Dedifferentiated amniotic fluid mesenchymal stem cell (primary cell): ENCODE data around the gene WDR43.
"Not testable (repeated sequence)": the region's sequence is repeated elsewhere in the genome, so short reads cannot be mapped to it uniquely, and the experiment has no call there.

Source experiments
- DNase-seq: peaks from one replicate; pipeline ENCODE4 v3.0.0-alpha.2; 2016; ENCODE audit errors: extremely low spot score

The WDR43 gene

DNA sequence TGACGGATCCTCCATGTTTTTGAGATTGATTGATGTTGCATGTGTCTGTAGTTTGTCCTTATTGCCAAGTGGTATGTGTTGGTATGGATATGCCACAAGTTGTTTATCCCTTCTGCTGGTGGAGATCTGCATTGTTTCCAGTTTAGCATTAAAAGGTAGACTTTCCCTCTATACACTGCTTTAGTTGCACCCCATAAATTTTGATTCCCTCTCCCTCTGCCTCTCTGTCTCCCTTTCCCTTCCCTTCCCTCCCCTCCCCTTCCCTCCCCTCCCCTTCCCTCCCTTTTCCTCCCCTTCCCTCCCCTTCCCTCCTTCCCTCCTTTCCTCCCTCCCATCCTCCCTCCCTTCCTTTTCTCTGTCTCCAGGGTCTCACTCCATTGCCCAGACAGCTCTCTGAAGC, 68.0 kb downstream of the WDR43 start:
- DNase-seq = no peak

DNA sequence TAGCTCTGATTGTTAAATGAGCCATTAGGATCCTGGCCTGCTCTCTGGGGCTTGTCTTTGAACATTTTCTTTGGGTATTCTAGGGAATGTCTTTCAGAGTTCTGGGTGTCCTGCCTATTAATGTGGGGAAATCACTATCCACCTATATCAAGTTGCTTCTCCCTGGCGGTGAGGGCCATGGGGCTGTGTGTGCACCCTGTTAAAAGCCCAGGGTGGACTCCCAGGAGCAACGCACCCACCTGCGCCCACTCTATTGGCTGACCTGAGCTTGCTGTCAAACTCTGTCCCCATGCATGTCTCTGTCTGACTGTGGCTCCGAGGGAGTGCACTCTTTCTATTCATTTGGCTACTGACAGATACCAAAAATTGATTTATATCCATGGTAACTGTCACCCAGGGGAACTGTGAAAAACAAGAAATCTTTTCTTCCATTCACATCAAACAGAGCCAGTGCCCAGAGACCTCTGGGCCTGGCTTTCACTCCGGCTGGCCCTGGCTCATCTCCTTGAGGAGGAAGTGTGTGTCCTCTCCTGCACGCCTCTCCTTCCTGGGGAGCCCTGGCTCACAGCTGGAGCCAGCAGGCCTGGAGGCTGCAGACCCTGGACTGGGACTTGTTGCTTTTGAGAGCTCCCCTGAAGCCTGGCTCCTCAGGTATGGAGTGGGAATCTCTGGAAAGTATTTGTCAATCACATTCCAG, 76.1 kb downstream of the WDR43 start:
- no peak for DNase-seq

DNA sequence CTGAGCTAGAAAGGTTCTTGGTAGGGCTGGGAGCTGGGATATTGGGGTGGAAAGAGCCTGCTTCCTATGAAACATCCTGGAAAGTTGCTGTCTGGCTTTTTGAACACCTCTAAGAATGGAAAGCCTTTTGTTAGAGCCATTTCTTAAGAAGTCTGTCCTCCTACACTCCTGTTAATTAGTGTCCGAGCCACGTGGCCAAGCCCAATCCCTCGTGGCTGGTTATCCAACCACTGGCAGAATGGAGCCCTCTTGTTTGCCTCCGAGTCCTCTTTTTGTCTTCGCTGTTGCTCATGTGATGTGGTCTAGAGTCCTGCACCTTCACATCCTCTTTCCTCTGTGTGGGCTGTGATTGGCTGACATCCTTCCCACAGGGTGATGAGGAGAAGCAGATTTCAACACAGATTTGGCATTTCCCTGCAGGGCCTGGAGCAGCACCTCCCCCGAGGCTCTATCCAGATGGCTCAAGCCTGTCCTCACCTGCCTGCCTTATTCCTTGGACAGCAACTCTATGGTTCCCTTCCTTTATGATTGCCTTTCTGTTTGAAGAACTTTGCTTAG, 78.4 kb downstream of the WDR43 start:
- DNase-seq = no peak

DNA sequence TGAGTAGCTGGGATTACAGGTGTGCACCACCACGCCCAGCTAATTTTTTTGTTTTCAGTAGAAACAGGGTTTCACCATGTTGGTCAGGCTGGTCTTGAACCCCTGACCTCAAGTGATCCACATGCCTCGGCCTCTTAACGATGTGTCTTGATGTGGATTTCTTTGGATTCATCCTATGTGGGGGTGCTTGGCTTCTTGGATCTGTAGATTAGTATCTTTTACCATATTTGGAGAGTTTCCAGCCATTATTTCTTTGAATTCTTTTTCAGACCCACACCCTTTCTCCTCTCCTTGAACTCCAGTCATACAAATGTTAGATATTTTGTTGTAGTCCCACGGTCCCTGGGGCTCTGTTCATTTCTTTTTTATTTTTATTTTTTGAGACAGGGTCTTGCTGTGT, 79.8 kb downstream of the WDR43 start:
- no peak for DNase-seq

DNA sequence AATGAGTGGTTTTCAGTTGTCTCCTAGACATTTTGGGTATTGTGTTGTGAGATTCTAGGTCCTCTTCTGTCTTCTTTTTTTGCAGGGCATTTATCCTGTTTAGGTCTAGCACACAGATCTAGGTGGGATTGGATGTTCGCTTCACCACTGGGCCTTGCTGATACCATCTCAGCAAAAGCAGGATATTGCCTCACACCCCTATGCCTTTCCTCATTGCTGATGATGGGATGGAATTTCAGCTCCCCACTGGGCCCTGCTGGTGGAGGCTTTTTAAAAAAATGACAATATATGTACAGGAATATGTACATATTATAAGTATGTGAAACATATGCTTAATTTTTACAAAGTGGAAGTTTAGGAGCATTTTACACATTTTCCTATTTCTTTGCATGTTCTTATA, 81.2 kb downstream of the WDR43 start:
- no peak for DNase-seq

DNA sequence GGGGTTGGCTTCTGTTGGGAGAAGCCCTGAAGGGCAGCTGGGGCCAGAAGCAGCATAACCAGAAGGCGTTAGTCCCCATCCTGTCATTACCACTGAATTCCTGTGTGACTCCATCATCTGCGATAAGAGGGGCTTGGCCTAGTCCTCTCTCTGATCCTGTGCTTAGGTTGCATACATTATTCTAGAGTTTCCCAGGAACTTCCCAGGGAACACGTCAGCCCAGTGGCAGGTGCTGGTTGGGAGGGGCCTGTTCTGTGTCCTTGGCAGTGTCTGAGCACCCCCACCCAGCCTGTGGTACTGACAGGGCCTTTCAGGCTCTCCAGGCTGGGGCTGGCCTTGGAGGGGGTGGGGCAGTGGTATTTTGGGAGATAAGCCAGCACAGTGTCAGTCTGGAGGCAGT, 82.1 kb downstream of the WDR43 start:
- DNase-seq = no peak

DNA sequence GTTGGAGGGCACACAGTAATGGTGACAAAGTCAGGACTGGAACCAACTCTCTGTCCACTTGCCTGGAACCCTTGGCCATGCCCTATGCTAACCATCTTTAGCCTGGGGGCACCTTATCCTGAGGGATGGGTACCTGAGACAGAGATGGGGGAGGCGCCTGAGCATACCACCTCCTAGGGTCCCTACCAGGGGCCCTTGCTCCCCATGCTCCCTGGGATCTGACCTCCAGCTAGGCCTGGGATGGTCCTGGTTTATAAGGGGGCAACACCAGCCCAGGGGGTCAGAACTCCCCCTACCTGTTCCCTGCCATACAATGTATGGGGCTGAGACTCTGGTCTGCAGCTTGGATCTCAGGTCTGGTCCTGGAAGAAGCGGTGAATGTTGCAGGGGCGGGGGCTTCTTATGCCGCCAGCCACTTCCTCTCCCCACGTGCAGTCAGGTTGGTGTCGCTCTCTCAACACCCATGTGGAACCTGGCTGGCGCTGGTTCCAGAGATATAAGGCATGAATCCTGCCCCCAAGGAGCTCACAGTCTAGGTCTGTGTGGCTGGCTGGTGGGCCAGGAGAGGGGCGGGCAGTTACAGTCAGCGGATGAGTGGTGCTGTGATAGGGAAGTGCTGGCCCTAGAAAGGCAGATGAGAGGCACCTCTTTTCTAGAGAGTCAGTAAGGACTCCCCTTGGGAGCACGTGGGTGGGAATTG, 82.9 kb downstream of the WDR43 start:
- no peak for DNase-seq

DNA sequence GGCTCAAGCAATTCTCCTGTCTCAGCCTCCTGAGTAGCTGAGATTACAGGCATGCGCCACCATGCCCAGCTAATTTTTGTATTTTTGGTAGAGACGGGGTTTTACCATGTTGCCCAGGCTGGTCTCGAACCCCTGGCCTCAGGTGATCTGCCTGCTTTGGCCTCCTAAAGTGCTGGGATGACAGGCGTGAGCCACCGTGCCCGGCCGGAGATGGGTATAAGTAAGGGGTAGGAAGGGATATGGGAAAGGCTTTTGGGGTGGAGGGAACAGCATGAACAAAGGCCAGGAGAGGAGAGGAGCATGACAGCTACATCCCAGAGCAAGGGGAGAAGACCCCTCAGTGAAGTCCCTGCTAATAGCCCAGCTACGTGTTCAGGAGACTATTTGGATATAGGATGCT, 83.5 kb downstream of the WDR43 start:
- DNase-seq = not testable (repeated sequence)

DNA sequence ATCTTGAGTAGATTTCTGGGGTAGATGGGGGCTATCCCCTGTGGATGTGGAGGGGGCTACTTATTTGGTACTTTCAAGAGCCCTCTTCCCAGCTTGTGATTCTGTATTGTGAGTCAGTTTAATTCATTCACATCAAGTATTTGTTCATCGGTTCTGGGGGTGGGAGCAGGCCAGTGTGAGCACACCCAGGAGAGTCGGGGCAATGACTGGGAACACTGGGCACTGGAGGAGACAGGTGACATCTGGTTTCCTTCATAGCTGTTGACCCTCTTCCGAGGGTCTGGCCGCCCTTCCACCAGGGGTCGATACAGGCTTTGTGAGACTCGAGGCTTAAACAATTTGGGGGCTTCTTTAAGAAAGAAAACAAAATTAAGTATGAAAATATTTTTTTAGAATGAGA, 84.1 kb downstream of the WDR43 start:
- DNase-seq = no peak

DNA sequence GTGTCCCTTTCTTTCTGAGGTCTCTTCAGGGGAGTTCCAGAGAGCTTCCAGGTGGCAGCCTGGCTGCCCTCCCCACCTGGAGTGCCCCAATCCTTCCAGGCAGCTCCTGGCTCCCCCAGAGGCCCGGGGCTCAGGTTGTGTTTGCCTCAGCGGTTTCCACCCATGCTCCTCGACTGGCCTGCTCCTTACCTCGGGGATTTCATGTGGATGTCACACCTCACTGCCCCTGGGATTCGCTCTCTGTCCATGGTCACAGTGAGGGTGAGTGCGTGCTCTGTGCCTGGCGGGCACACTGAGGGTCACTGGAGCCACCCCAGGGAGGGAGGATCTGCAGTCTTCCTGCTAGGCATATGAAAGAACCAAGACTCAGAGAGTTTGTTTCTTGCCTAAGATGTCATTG, 84.6 kb downstream of the WDR43 start:
- no peak for DNase-seq

DNA sequence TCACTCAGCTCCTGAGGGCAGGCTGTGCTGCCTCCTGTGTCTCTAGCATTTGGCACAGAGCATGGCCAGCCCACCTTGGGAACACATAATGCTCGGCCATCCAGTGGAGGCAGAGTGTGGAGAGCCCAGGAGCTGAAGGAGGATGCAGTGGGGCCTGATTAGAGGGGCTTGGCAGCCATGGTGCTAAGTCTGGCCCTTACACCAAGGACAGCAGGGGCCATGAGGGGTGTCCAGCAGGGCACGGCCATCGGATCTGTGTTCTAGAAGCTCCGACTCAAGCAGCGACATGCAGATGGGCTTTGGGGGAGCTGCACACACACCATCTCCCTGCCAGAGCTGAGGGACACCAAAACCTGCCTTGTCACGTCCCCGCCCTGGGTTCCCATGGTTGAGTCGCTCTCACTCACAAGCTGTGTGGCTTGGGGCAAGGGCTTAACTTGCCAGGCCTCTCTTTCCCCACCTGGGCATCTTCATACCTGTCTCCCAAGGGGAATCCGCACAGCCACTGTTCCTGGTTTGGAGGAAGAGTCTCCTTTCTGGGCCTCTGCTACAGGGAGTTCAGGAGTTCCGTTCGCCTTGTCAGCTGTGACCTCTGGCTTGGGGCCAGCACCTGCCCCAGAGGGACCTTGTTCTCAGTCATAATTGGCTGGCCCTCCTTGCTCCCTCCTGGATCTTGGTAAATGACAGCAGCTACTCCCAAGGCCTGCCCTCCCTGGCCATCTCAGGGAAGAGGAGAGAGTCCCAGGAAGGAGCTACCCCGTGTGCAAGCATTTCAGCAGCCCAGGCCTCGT, 85.3 kb downstream of the WDR43 start:
- DNase-seq = no peak

DNA sequence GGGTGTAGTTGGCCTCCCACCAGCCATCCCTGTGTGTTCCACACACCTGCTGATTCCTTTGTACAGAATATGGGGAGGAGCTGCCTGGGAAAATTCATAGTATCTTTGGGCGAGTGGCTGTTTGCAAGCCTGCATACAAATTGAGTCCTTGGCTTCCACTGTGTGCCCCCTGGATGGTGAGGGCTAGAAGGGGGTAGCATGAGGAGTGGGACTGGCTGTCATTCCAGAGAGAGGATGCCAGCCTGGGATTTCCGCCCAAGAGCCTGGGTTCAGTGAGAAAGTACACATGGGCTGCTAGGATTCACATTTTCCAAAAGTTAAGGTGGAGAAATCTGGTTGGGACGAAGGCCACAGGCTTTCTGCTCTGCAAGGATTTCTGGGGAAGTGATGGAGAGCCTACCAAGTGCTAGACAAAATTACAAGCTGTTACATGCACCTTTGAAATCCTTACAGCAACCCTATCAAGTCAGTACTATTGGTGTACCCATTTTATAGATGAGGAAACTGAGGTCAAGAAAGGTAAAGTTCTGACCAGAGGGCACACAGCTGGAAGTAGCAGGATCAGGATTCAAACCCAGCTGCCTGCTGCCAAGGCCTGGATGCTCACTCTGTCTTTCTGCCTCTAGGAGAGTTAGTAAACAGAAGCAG, 86.0 kb downstream of the WDR43 start:
- DNase-seq = no peak

DNA sequence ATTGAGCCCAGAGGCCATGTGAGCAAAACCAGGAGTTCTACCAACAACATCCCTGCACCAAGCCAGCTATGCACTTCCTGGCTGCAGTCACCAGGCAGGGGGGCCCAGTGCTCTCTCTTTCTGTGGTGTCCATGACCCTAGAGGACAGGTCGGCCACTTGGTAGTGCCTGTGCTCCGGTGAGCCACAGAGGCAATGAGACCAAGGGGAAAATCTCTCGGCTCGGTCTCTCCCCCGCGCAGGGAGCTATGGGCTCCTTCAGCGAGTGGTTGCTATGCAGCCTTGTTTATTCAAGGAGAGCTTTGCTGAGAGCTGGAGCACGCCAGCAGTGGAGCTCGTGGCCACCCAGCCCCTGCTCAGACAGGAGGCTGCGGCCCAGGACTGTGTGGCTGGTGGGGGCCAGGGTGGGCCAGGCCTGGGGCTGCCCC, 86.6 kb downstream of the WDR43 start, which contains the start of gene TOGARAM2:
TSS of gene TOGARAM2 (plus strand) at position 283 of the 426 bp plus-strand sequence. CDS start 13,537 bp downstream, outside the sequence.
- no peak for DNase-seq

DNA sequence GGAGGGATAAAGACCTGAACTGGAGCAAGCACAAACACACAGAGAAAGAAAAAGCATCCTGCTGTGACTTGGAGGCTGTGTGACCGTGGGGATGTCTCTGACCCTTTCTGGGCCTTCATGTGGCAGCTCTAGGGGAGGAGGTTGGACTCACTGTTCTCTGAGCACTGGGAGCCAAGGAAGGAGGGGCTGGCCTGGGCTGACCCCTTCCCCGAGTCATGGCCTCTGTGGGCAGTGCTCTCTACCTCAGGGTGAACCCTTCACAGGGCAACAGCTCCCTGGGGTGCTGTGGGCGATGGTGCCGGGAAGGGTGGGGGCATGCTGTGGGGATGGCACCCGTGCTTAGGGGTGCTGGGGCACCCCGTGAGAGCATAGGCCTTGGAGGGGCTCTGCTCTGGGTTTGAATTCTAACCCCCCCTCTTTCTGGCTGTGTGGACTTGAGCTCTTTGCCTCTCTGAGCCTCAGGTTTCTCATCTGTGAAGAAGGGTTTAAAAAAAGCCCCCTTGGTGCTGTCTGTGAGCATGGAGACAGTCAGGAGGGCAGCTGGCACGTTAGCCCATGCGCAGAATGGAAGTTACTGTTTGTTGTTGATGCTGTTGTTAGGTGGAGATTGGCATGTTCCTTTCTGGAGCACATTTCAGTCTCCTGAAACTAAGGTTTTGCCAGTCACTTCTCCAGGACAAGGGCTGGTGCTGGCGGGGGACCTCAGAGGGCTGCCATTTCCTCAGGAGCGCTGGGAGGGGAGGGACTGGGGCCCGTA, 87.3 kb downstream of the WDR43 start:
- DNase-seq = no peak

DNA sequence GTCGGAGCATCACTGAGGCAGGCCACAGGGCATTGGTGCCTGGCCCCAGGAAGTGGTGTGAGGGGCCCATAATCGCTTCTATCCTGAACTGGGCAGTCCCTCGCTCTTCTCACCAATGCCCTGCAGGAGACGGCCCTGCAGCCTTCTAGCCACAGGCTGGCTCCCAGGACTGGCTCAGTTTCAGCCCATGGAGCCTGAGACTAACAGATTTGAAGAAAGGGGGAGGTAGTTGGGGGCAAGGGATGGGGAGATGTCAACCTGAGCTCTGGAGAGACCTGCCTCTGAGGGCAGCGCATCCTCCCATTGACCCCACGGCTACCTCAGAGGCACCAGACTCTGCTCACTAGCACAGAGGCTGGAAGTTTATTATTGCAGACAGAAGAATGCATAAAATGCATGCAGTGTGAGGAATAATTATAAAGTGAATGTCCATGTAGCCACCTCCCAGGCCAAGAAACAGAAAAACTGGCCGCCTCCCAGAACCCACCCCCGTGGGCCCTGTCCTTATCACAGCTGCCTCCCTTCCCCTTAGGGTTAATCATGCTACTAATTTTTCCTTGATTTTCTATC, 88.0 kb downstream of the WDR43 start:
- DNase-seq = no peak

DNA sequence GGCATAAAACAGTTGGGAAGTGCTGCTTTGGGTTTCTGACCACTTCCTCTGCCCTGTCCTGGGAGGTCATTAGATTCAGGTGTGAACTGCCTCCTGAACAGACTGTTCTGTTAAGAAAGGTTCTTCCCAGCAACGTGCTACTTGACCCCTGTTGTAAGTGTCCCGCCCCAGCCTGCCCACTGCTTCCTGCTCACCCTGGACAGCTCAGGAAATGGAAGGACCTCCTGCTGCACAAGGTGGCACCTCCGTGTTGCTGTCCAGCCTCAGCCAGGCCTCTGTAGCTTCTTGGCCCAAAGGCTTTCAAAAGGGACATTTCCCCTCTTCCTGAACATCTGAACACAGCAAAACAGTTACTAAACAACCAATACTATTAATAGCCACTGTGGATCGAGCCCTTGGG, 92.0 kb downstream of the WDR43 start:
- DNase-seq = no peak

DNA sequence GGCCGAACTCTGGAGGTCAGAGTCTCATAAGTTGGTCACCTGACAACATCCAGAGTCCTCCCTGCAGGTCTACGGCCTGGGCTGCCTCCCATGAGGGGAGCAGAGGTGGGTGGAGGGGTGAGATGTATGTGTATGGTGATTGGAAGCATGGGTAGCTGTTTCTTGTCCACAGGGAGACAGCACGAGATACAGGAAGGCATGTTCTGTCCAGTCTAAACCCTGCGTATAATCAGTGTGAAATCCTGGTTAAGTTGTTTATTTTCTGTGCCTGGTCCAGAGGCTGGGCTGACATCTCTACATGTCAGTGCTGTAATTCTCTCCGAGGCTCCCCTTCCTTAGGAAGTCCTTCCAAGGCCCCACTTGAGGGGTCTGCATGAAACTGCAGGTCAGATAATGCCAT, 95.5 kb downstream of the WDR43 start:
- DNase-seq = no peak

DNA sequence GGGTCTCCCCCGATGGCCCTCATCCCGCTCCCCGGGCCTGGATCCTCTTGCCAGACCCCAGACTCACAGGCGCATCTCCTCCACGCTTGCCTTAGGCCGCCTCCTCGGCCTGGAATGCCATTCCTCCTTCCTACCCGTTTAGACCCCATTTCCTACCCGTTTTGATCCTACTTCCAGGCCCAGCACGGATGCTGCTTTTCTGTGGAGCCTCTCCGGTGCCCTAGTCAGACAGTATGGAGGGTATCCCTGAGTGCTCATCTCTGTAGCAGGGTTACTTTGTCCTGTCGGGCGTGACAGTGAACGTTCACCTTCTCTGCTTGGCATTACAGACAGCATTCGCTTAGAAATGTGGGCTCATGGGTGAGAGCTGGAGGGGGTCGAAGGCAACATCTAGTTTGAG, 96.0 kb downstream of the WDR43 start:
- DNase-seq = no peak

DNA sequence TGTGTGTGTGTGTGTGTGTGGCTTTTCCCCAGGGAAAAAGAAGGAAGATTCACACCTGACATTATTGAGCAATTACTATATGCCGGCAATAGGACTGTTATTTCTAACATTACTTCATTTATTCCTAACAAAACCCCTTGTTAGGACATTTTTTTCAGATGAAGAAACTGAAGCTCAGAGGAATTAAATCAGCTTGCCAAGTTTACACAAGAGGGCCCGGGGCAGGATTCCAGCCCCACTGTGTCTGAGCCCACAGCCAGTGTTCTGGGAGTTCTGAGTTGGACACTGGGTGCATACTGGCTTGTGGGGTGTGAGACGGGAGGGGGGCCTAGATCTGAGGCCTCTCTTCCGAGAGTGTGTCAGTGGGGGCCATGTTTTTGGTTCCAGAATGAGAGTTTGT, 96.6 kb downstream of the WDR43 start:
- peak; percentile 61 for DNase-seq

DNA sequence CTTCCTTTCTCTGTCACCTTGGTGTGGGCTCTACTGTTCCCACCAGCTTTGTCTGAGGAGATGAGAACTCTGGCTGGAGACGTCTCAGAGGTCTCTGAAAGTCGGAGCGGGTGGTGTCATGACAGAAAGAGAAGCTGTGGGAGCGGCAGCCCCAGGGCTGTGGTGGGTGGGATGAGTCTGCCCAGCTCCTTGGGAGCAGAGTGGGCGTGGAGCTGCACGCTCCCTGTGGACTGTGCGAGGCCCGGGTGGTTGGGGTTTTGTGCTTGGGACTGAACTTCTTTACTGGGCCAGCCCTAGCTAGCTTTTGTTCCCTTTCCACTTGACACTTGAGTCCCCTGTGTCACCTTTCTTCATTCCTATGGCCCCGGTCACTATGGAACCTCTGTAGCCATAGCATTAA, 97.0 kb downstream of the WDR43 start:
- DNase-seq = no peak
